Stimulated activated CD8-positive, alpha-beta memory T cell treated with anti-CD3 and anti-CD28 coated beads, Interleukin-7, amount 100 ng/mL, for 48 hours (primary cell): Measurements from ENCODE around the gene MAPK8IP1.

Experiments
- DNase-seq, 2 donors: peaks; one replicate each; pipeline ENCODE4 v3.0.0-alpha.2; 2020; ENCODE audit warnings: low read depth in 1 of 2; ENCODE audit errors: extremely low read depth in 1 of 2

The MAPK8IP1 gene

DNA sequence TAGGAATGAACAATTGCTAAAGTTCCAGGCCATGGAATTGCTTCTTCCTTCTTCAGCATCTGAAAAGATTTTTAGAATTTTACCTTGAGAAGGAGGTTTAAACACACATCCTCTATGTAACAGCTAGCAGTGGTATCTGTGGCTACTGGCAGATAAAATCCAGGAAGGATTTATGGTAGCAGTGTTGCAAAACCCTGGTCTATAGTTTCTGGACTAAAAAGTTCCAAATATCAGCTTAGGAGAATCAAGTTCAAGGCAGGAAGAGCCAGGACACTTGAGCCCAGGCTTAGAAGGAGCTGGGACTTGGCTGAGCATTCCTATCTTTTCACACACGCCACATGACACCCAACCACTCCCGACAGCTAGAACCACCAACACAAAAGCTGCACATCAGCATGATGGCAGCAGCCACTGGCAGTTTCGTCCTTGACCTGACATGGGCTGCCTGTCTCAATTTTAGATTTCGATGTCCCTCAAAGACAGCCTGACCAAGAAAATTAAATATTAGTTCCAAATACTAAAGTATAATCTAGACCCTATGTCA is 51.1 kb downstream of the MAPK8IP1 start:
- no peak for DNase-seq

DNA sequence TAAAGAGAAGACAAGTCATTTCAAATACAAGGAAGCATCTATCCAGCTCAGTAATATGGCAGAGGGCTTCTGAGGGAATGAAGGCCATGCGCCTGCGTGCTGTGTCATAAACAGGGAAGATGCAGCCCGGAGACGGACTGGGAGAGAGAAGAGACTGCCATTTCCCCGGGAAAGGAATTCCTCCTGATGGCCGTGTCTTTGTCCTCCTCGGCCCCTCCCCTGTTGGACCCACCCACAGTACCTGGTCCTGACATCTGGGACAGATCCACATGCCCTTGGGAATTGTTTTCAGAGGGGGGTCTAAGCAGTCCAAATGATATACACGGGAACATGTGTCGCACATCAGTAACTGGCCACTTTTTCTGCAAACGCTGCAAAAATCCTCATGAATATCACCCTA is 52.5 kb downstream of the MAPK8IP1 start:
- no peak for DNase-seq

- DNase-seq = no peak
Observed at GRCh38 chr11:45939836-45940235, 54.4 kb downstream of the MAPK8IP1 start.

DNA sequence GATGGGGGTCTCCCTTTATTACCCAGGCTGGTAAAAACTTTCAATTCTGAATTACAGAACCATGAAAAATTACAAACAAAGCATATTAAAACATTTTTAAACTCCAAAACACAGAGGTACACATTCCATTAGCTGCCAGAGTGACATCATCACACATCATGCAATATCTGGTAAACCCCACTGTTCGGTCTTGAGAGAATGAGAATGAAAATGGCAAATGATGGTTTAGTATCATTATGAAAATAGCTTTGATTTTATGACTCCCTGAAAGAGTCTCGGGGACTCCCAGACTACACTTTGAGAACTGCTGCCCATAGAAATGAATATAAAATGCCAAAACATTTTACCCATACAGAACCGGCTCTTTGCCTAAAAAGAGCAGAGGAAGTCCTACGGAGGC is 55.8 kb downstream of the MAPK8IP1 start:
- DNase-seq = no peak

- DNase-seq = no peak
Observed at GRCh38 chr11:45942381-45942780, 56.9 kb downstream of the MAPK8IP1 start.

- DNase-seq = no peak
Observed at GRCh38 chr11:45945397-45945999, 60.0 kb downstream of the MAPK8IP1 start.

DNA sequence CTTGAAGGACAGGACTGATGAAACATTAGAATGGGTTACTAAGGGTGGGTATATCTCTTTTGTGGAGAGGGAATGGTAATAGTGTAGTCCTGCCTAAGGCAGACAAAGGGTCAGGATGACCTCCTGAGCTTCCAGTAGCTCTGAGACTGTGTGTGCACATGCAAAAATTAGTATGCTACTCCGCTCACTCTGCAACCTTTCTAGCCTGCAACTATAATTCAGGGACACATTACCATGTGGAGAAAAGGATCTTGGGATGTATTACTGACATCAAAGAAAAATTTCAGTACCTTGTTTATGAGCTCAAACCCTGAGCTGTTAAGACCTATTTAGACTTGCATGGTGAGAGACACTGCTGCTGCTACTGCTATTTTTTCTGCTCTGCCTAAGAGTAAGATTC is 62.4 kb downstream of the MAPK8IP1 start:
- no peak for DNase-seq

GRCh38 chr11:45948356-45948755 is 62.9 kb downstream of the MAPK8IP1 start:
- DNase-seq = no peak

GRCh38 chr11:45949992-45950407 is 64.5 kb downstream of the MAPK8IP1 start:
- no peak for DNase-seq
